ENCODE results near the gene UTP18. TPM values are rescaled to one million over a fixed set of nuclear protein-coding genes. Genes with fewer than 3 reads are reported as not detected.

UTP18 gene
- total RNA-seq, 1 donor from 2014 or later: 35.3 TPM

- no peak for TF ChIP-seq CTCF (IDR thresholded peaks at IDR 0.05; ENCODE audit: unreplicated experiment)
- H3K27ac Mint-ChIP-seq: no peak overlapping the region
- DNase-seq (ENCODE audit: low spot score, unreplicated experiment): no peak
- H3K36me3 Mint-ChIP-seq (ENCODE audit: insufficient read depth): peaks cover 17% of the 10 kb centered on the region
- no peaks in the 10 kb centered on the region for H3K27me3 Mint-ChIP-seq
- no peaks in the 10 kb centered on the region for H3K4me1 Mint-ChIP-seq (ENCODE audit: low read depth)
- H3K4me3 Mint-ChIP-seq (ENCODE audit: low read depth): no peak overlapping the region
- H3K9me3 Mint-ChIP-seq (ENCODE audit: low read depth): no peaks in the 10 kb centered on the region
Measured at GRCh38 chr17:51270636-51271035, 10.3 kb downstream of the UTP18 start.

GRCh38 chr17:51272812-51273211 is 12.5 kb downstream of the UTP18 start:
- no peaks in the 10 kb centered on the region for H3K4me1 Mint-ChIP-seq (ENCODE audit: low read depth)
- H3K36me3 Mint-ChIP-seq (ENCODE audit: insufficient read depth): peaks cover 14% of the 10 kb centered on the region
- H3K27me3 Mint-ChIP-seq: no peaks in the 10 kb centered on the region
- TF ChIP-seq CTCF (IDR thresholded peaks at IDR 0.05; ENCODE audit: unreplicated experiment): no peak
- H3K27ac Mint-ChIP-seq: no peak overlapping the region
- H3K9me3 Mint-ChIP-seq (ENCODE audit: low read depth): no peaks in the 10 kb centered on the region
- H3K4me3 Mint-ChIP-seq (ENCODE audit: low read depth): no peak overlapping the region
- DNase-seq (ENCODE audit: low spot score, unreplicated experiment): no peak

GRCh38 chr17:51275381-51275780 is 15.0 kb downstream of the UTP18 start:
- Mint-ChIP-seq H3K9me3 (ENCODE audit: low read depth) (no peaks in the 10 kb centered on the region), H3K4me1 (ENCODE audit: low read depth) (no peaks in the 10 kb centered on the region), H3K27me3 (no peaks in the 10 kb centered on the region), H3K27ac (no peak overlapping the region), H3K36me3 (ENCODE audit: insufficient read depth) (peaks cover 13% of the 10 kb centered on the region), H3K4me3 (ENCODE audit: low read depth) (no peak overlapping the region)
- TF ChIP-seq CTCF (IDR thresholded peaks at IDR 0.05; ENCODE audit: unreplicated experiment): no peak
- no peak for DNase-seq (ENCODE audit: low spot score, unreplicated experiment)

- Mint-ChIP-seq H3K4me1 (ENCODE audit: low read depth) (no peaks in the 10 kb centered on the region), H3K4me3 (ENCODE audit: low read depth) (no peak overlapping the region), H3K9me3 (ENCODE audit: low read depth) (no peaks in the 10 kb centered on the region), H3K27ac (no peak overlapping the region), H3K27me3 (no peaks in the 10 kb centered on the region), H3K36me3 (ENCODE audit: insufficient read depth) (peaks cover 20% of the 10 kb centered on the region)
- no peak for DNase-seq (ENCODE audit: low spot score, unreplicated experiment)
- no peak for TF ChIP-seq CTCF (IDR thresholded peaks at IDR 0.05; ENCODE audit: unreplicated experiment)
Measured at GRCh38 chr17:51279183-51279582, 18.8 kb downstream of the UTP18 start.

GRCh38 chr17:51287412-51287811 is 27.1 kb downstream of the UTP18 start:
- H3K27me3 Mint-ChIP-seq: no peaks in the 10 kb centered on the region
- H3K4me3 Mint-ChIP-seq (ENCODE audit: low read depth): no peak overlapping the region
- no peak for TF ChIP-seq CTCF (IDR thresholded peaks at IDR 0.05; ENCODE audit: unreplicated experiment)
- peaks cover 21% of the 10 kb centered on the region for H3K36me3 Mint-ChIP-seq (ENCODE audit: insufficient read depth)
- no peak for DNase-seq (ENCODE audit: low spot score, unreplicated experiment)
- no peaks in the 10 kb centered on the region for H3K9me3 Mint-ChIP-seq (ENCODE audit: low read depth)
- H3K4me1 Mint-ChIP-seq (ENCODE audit: low read depth): no peaks in the 10 kb centered on the region
- no peak overlapping the region for H3K27ac Mint-ChIP-seq
